IPS-18c (cell line): ENCODE data around the gene CPT1A.
"Not testable (repeated sequence)": the region's sequence is repeated elsewhere in the genome, so short reads cannot be mapped to it uniquely, and the experiment has no call there.

ENCODE experiments used
- H3K4me3 ChIP-seq: 2 replicates; pipeline ENCODE4 v1.7.0; 2013; ENCODE audit warnings: low read depth, mild to moderate bottlenecking, low read length, moderate library complexity; ENCODE audit not compliant: insufficient read depth
- H3K9me3 ChIP-seq: one replicate; pipeline ENCODE4 v1.6.1; 2013; ENCODE audit warnings: mild to moderate bottlenecking, low read length, moderate library complexity; ENCODE audit not compliant: control insufficient read depth, insufficient read depth

Gene CPT1A

GRCh38 chr11:68856425-68857030 is 14.8 kb upstream of the CPT1A start:
- H3K9me3 ChIP-seq, H3K4me3 ChIP-seq: not testable (repeated sequence)

- H3K4me3 ChIP-seq: peak overlapping the region; percentile 70
- no peaks in the 10 kb centered on the region for H3K9me3 ChIP-seq
Measured at GRCh38 chr11:68855205-68855981, 13.7 kb upstream of the CPT1A start.

GRCh38 chr11:68854273-68854958 is 12.7 kb upstream of the CPT1A start:
- H3K9me3 ChIP-seq: no peaks in the 10 kb centered on the region
- H3K4me3 ChIP-seq: peak overlapping the region; percentile 70

- no peak overlapping the region for H3K4me3 ChIP-seq
- H3K9me3 ChIP-seq: no peaks in the 10 kb centered on the region
Measured at GRCh38 chr11:68852628-68853027, 10.9 kb upstream of the CPT1A start.

GRCh38 chr11:68848429-68848828 is 6.7 kb upstream of the CPT1A start:
- Histone ChIP-seq H3K9me3 (no peaks in the 10 kb centered on the region), H3K4me3 (no peak overlapping the region)

GRCh38 chr11:68847395-68847794 is 5.7 kb upstream of the CPT1A start:
- H3K9me3 ChIP-seq: no peaks in the 10 kb centered on the region
- H3K4me3 ChIP-seq: no peak overlapping the region

- no peaks in the 10 kb centered on the region for H3K9me3 ChIP-seq
- H3K4me3 ChIP-seq: no peak overlapping the region
Measured at GRCh38 chr11:68845351-68846002, 3.8 kb upstream of the CPT1A start.

- H3K4me3 ChIP-seq: no peak overlapping the region
Measured at GRCh38 chr11:68844801-68845200, 3.1 kb upstream of the CPT1A start.

GRCh38 chr11:68844376-68844775 is 2.7 kb upstream of the CPT1A start:
- no peaks in the 10 kb centered on the region for H3K9me3 ChIP-seq
- H3K4me3 ChIP-seq: peak overlapping the region; percentile 45; the same call in 1 of the 2 replicates

More at GRCh38 chr11:68844801-68845200, 3.1 kb upstream of the CPT1A start:
- no peaks in the 10 kb centered on the region for H3K9me3 ChIP-seq

GRCh38 chr11:68843703-68844312 is 2.1 kb upstream of the CPT1A start:
- Histone ChIP-seq H3K9me3 (no peaks in the 10 kb centered on the region), H3K4me3 (peak overlapping the region; percentile 45)

GRCh38 chr11:68843052-68843561 is 1.4 kb upstream of the CPT1A start:
- H3K4me3 ChIP-seq: peak overlapping the region; percentile 45
- no peaks in the 10 kb centered on the region for H3K9me3 ChIP-seq

GRCh38 chr11:68842427-68843051 is 823 bp upstream of the CPT1A start:
- Histone ChIP-seq H3K4me3 (no peak overlapping the region), H3K9me3 (no peaks in the 10 kb centered on the region)

GRCh38 chr11:68840661-68841653 is 759 bp downstream of the CPT1A start:
- Histone ChIP-seq H3K9me3 (no peaks in the 10 kb centered on the region), H3K4me3 (peak overlapping the region; percentile 64)

GRCh38 chr11:68839911-68840641 is 1.6 kb downstream of the CPT1A start:
- Histone ChIP-seq H3K4me3 (peak overlapping the region; percentile 64), H3K9me3 (no peaks in the 10 kb centered on the region)
